HG03025 (cell line): Measurements from ENCODE around the gene PARP1.
"Not testable (repeated sequence)": the region's sequence is repeated elsewhere in the genome, so short reads cannot be mapped to it uniquely, and the experiment has no call there.

Experiments used
- ATAC-seq: cut with Tn5 transposase; IDR thresholded peaks from one replicate; pipeline ENCODE4 v1.9.1; 2021; ENCODE audit warnings: mild to moderate bottlenecking, moderate library complexity; ENCODE audit not compliant: unreplicated experiment, low FRiP score

Gene PARP1

GRCh38 chr1:226407497-226408284, at the start of gene PARP1:
TSS of gene PARP1 (minus strand) at chr1:226408093. CDS start at chr1:226407929, 164 bp downstream.
- ATAC-seq = peak; percentile 63

- ATAC-seq = no peak
Measured at GRCh38 chr1:226457307-226457712, 49.4 kb upstream of the PARP1 start.

GRCh38 chr1:226455843-226456242, 48.0 kb upstream of the PARP1 start:
- no peak for ATAC-seq

GRCh38 chr1:226454349-226454748, 46.5 kb upstream of the PARP1 start:
- no peak for ATAC-seq

GRCh38 chr1:226453015-226453704, 45.3 kb upstream of the PARP1 start:
- no peak for ATAC-seq

- ATAC-seq = no peak
Measured at GRCh38 chr1:226450688-226451087, 42.8 kb upstream of the PARP1 start.

- ATAC-seq = no peak
Measured at GRCh38 chr1:226449823-226450222, 41.9 kb upstream of the PARP1 start.

GRCh38 chr1:226447932-226448665, 40.2 kb upstream of the PARP1 start:
- ATAC-seq = no peak

GRCh38 chr1:226446094-226446493, 38.2 kb upstream of the PARP1 start:
- no peak for ATAC-seq

GRCh38 chr1:226444901-226445300, 37.0 kb upstream of the PARP1 start:
- peak; percentile 100 for ATAC-seq

- no peak for ATAC-seq
Measured at GRCh38 chr1:226443439-226443838, 35.5 kb upstream of the PARP1 start.

- ATAC-seq = no peak
Measured at GRCh38 chr1:226443033-226443432, 35.1 kb upstream of the PARP1 start.

- no peak for ATAC-seq
Measured at GRCh38 chr1:226441629-226442028, 33.7 kb upstream of the PARP1 start.

GRCh38 chr1:226440512-226440911, 32.6 kb upstream of the PARP1 start:
- no peak for ATAC-seq

GRCh38 chr1:226438007-226438406, 30.1 kb upstream of the PARP1 start:
- no peak for ATAC-seq

GRCh38 chr1:226436855-226437491, 29.1 kb upstream of the PARP1 start:
- ATAC-seq = no peak

GRCh38 chr1:226436472-226436854, 28.6 kb upstream of the PARP1 start:
- no peak for ATAC-seq

GRCh38 chr1:226433341-226433720, 25.4 kb upstream of the PARP1 start:
- no peak for ATAC-seq

- ATAC-seq = no peak
Measured at GRCh38 chr1:226432586-226433340, 24.9 kb upstream of the PARP1 start.

GRCh38 chr1:226431898-226432297, 24.0 kb upstream of the PARP1 start:
- not testable (repeated sequence) for ATAC-seq
